IPS DF 6.9 (cell line): ENCODE data around the gene NT5C3A.
"Not testable (repeated sequence)": the region's sequence is repeated elsewhere in the genome, so short reads cannot be mapped to it uniquely, and the experiment has no call there.

Source experiments
- DNase-seq: peaks from one replicate; pipeline ENCODE4 v3.0.0-alpha.2; 2013; ENCODE audit warnings: low read depth, low spot score
- H3K27ac ChIP-seq: one replicate; pipeline ENCODE4 v1.5.1; 2013; ENCODE audit warnings: low read length, control low read depth
- H3K27me3 ChIP-seq: 2 replicates; pipeline ENCODE4 v1.6.1; 2013; ENCODE audit warnings: mild to moderate bottlenecking, low read length; ENCODE audit not compliant: control insufficient read depth, insufficient read depth
- H3K36me3 ChIP-seq: 2 replicates; pipeline ENCODE4 v1.6.1; 2013; ENCODE audit warnings: low read length; ENCODE audit not compliant: control insufficient read depth, insufficient read depth
- H3K4me1 ChIP-seq: 2 replicates; pipeline ENCODE4 v1.6.1; 2013; ENCODE audit warnings: low read length; ENCODE audit not compliant: control insufficient read depth, insufficient read depth
- H3K4me3 ChIP-seq: 2 replicates; pipeline ENCODE4 v1.5.1; 2013; ENCODE audit warnings: mild to moderate bottlenecking, low read length
- H3K9me3 ChIP-seq: 2 replicates; pipeline ENCODE4 v1.6.1; 2013; ENCODE audit warnings: low read length, inconsistent platforms; ENCODE audit not compliant: control insufficient read depth, insufficient read depth
- WGBS: extraction: QIAGEN DNeasy Blood & Tissue Kit; methylation state at CpG from one replicate; pipeline ENCODE4 v1.1.7; 2013; ENCODE audit warnings: mixed read lengths, missing lambda C conversion rate; ENCODE audit not compliant: insufficient read length, insufficient coverage; 5-methylcytosine and 5-hydroxymethylcytosine counted together

The NT5C3A gene

GRCh38 chr7:33041631-33042428 is 20.7 kb downstream of the NT5C3A start:
- no peaks in the 10 kb centered on the region for H3K27me3 ChIP-seq
- H3K27ac ChIP-seq, result no peak overlapping the region
- H3K4me3 ChIP-seq, result no peak overlapping the region
- WGBS, result 100% methylated on average over 1 of the region's 8 CpGs
- H3K36me3 ChIP-seq, result no peaks in the 10 kb centered on the region
- DNase-seq, result no peak
- H3K9me3 ChIP-seq, result no peaks in the 10 kb centered on the region
- H3K4me1 ChIP-seq, result no peaks in the 10 kb centered on the region

GRCh38 chr7:33040803-33041516 is 21.6 kb downstream of the NT5C3A start:
- Histone ChIP-seq H3K27ac (no peak overlapping the region), H3K27me3 (no peaks in the 10 kb centered on the region), H3K4me3 (no peak overlapping the region), H3K36me3 (no peaks in the 10 kb centered on the region), H3K9me3 (no peaks in the 10 kb centered on the region), H3K4me1 (no peaks in the 10 kb centered on the region)
- no CpG with 5 or more reads among the region's 9 CpGs for WGBS
- no peak for DNase-seq

GRCh38 chr7:33039903-33040292 is 22.7 kb downstream of the NT5C3A start:
- H3K27ac ChIP-seq, result no peak overlapping the region
- H3K9me3 ChIP-seq, result no peaks in the 10 kb centered on the region
- H3K4me3 ChIP-seq, result no peak overlapping the region
- WGBS, result no CpG with 5 or more reads among the region's 1 CpG
- H3K27me3 ChIP-seq, result no peaks in the 10 kb centered on the region
- H3K36me3 ChIP-seq, result no peaks in the 10 kb centered on the region
- DNase-seq, result no peak
- no peaks in the 10 kb centered on the region for H3K4me1 ChIP-seq

GRCh38 chr7:33039257-33039902 is 23.2 kb downstream of the NT5C3A start:
- no CpG with 5 or more reads among the region's 5 CpGs for WGBS
- no peaks in the 10 kb centered on the region for H3K36me3 ChIP-seq
- no peaks in the 10 kb centered on the region for H3K27me3 ChIP-seq
- H3K27ac ChIP-seq, result no peak overlapping the region
- no peak for DNase-seq
- no peaks in the 10 kb centered on the region for H3K4me1 ChIP-seq
- no peak overlapping the region for H3K4me3 ChIP-seq
- no peaks in the 10 kb centered on the region for H3K9me3 ChIP-seq

GRCh38 chr7:33038639-33039038 is 23.9 kb downstream of the NT5C3A start:
- no peaks in the 10 kb centered on the region for H3K36me3 ChIP-seq
- H3K9me3 ChIP-seq, result no peaks in the 10 kb centered on the region
- no peaks in the 10 kb centered on the region for H3K4me1 ChIP-seq
- no peak overlapping the region for H3K4me3 ChIP-seq
- no CpG with 5 or more reads among the region's 2 CpGs for WGBS
- no peak for DNase-seq
- H3K27me3 ChIP-seq, result no peaks in the 10 kb centered on the region
- H3K27ac ChIP-seq, result no peak overlapping the region

- no peaks in the 10 kb centered on the region for H3K4me1 ChIP-seq
- no peak for DNase-seq
- no CpG with 5 or more reads among the region's 2 CpGs for WGBS
- H3K36me3 ChIP-seq, result no peaks in the 10 kb centered on the region
- H3K9me3 ChIP-seq, result no peaks in the 10 kb centered on the region
- H3K27ac ChIP-seq, result no peak overlapping the region
- H3K4me3 ChIP-seq, result no peak overlapping the region
- no peaks in the 10 kb centered on the region for H3K27me3 ChIP-seq
Observed at GRCh38 chr7:33035776-33036175, 26.8 kb downstream of the NT5C3A start.

GRCh38 chr7:33024189-33024757 is 38.3 kb downstream of the NT5C3A start:
- WGBS, result no CpG with 5 or more reads among the region's 4 CpGs
- H3K4me3 ChIP-seq, result no peak overlapping the region
- H3K36me3 ChIP-seq, result no peaks in the 10 kb centered on the region
- H3K27me3 ChIP-seq, result no peaks in the 10 kb centered on the region
- H3K9me3 ChIP-seq, result no peaks in the 10 kb centered on the region
- H3K4me1 ChIP-seq, result no peaks in the 10 kb centered on the region
- no peak for DNase-seq
- no peak overlapping the region for H3K27ac ChIP-seq

- Histone ChIP-seq H3K36me3 (peaks cover 4% of the 10 kb centered on the region; the same call in 1 of the 2 replicates), H3K4me1 (no peaks in the 10 kb centered on the region), H3K4me3 (no peak overlapping the region), H3K27ac (no peak overlapping the region), H3K27me3 (no peaks in the 10 kb centered on the region), H3K9me3 (no peaks in the 10 kb centered on the region)
- no peak for DNase-seq
Observed at GRCh38 chr7:33012364-33012763, 50.2 kb downstream of the NT5C3A start.

- no peak overlapping the region for H3K27ac ChIP-seq
- no CpG with 5 or more reads among the region's 2 CpGs for WGBS
- H3K27me3 ChIP-seq, result no peaks in the 10 kb centered on the region
- no peak for DNase-seq
- H3K9me3 ChIP-seq, result no peaks in the 10 kb centered on the region
- H3K4me1 ChIP-seq, result no peaks in the 10 kb centered on the region
- H3K36me3 ChIP-seq, result peaks cover 4% of the 10 kb centered on the region; the same call in 1 of the 2 replicates
- H3K4me3 ChIP-seq, result no peak overlapping the region
Observed at GRCh38 chr7:33009734-33010133, 52.8 kb downstream of the NT5C3A start.

GRCh38 chr7:33005690-33006089 is 56.9 kb downstream of the NT5C3A start:
- not testable (repeated sequence) for H3K9me3 ChIP-seq, H3K4me3 ChIP-seq, H3K27me3 ChIP-seq, H3K36me3 ChIP-seq, H3K27ac ChIP-seq, DNase-seq, H3K4me1 ChIP-seq
- WGBS, result no CpG with 5 or more reads among the region's 4 CpGs
